ENCODE measurements around the gene ITGA6.

GRCh38 chr2:172426635-172427255, 641 bp upstream of the ITGA6 start:
- no peak for TF ChIP-seq POLR2AphosphoS5 (IDR thresholded peaks at IDR 0.05; ENCODE audit: borderline replicate concordance, low read depth, low read length)
- TF ChIP-seq EZH2 (IDR thresholded peaks at IDR 0.05): no peak

All from SK-N-MC (cell line).